Natural killer cell (primary cell): Measurements from ENCODE around the gene TTC22. TPM values are rescaled to one million over a fixed set of nuclear protein-coding genes. Genes with fewer than 3 reads are reported as not detected.

ENCODE experiments used
- ATAC-seq, 3 donors: fragments of 150-1000 bp in 2 of 3; fragments of 200-7000 bp in 1 of 3; cut with Tn5 transposase; 1 replicate in 1 of 3; 2 replicates in 2 of 3; pipeline ENCODE4 v1.10.0; 2021; ENCODE audit warnings: mild to moderate bottlenecking in 2 of 3, moderate library complexity in 2 of 3
- DNase-seq, 2 donors: peaks; one replicate each; pipeline versions ENCODE4 v3.0.0 to v3.0.0-alpha.2; 2013 to 2021; ENCODE audit warnings: mixed read lengths in 1 of 2
- H3K27ac ChIP-seq: one replicate; pipeline ENCODE4 v1.5.1; 2013; ENCODE audit warnings: mild to moderate bottlenecking, low read length
- H3K27me3 ChIP-seq: one replicate; pipeline ENCODE4 v1.6.1; 2013; ENCODE audit warnings: low read length; ENCODE audit not compliant: control insufficient read depth, insufficient read depth
- H3K36me3 ChIP-seq: one replicate; pipeline ENCODE4 v1.6.1; 2013; ENCODE audit warnings: low read length; ENCODE audit not compliant: control insufficient read depth, insufficient read depth
- H3K4me1 ChIP-seq: one replicate; pipeline ENCODE4 v1.6.1; 2013; ENCODE audit warnings: low read length; ENCODE audit not compliant: control insufficient read depth, insufficient read depth
- H3K4me3 ChIP-seq: one replicate; pipeline ENCODE4 v1.5.1; 2013; ENCODE audit warnings: low read length
- H3K9me3 ChIP-seq: one replicate; pipeline ENCODE4 v1.6.1; 2013; ENCODE audit warnings: low read length; ENCODE audit not compliant: control insufficient read depth, insufficient read depth
- H3K27ac Mint-ChIP-seq, 2 donors: one replicate each; pipeline ENCODE4 v1.8.0; 2022; ENCODE audit warnings: mild to moderate bottlenecking in 2 of 2, mixed read lengths in 2 of 2, moderate library complexity in 1 of 2
- H3K27me3 Mint-ChIP-seq, 2 donors: one replicate each; pipeline ENCODE4 v1.8.0; 2022; ENCODE audit warnings: low read depth in 2 of 2, mixed read lengths in 2 of 2
- H3K36me3 Mint-ChIP-seq: one replicate; pipeline ENCODE4 v1.8.0; 2022; ENCODE audit warnings: mixed read lengths
- H3K4me1 Mint-ChIP-seq, 2 donors: one replicate each; pipeline ENCODE4 v1.8.0; 2022; ENCODE audit warnings: mixed read lengths in 2 of 2
- H3K4me3 Mint-ChIP-seq: one replicate; pipeline ENCODE4 v1.8.0; 2022; ENCODE audit warnings: mild to moderate bottlenecking, moderate library complexity, mixed read lengths
- H3K9me3 Mint-ChIP-seq, 2 donors: one replicate each; pipeline ENCODE4 v1.8.0; 2022; ENCODE audit warnings: mixed read lengths in 2 of 2
- CTCF ChIP-seq: fragments of 200-600 bp; IDR thresholded peaks from one replicate; pipeline ENCODE4 v1.8.0; 2022; ENCODE audit warnings: antibody characterized with exemption
- WGBS: methylation state at CpG from one replicate; pipeline ENCODE4 v1.1.7; 2013; ENCODE audit warnings: missing lambda C conversion rate; ENCODE audit not compliant: insufficient coverage; 5-methylcytosine and 5-hydroxymethylcytosine counted together
- intact Hi-C: fragments of 100-400 bp; cut with micrococcal nuclease; formaldehyde crosslinking; loops from one replicate; pipeline ENCODE4 v1.14.2; 2022
- total RNA-seq, 4 donors: library from RNA; stranded (reverse); fragments of 120-200 nt in 1 of 4; gene quantifications; one replicate each; pipeline versions ENCODE4 v1.2.3 to v1.2.4, GENCODE V29; 2013 to 2022

Gene TTC22
- total RNA-seq, 3 donors from 2014 or later (not counting 1 experiment from before 2014, with no cell fraction given), result 17.8 to 30.8 (median 26.5) TPM

DNA sequence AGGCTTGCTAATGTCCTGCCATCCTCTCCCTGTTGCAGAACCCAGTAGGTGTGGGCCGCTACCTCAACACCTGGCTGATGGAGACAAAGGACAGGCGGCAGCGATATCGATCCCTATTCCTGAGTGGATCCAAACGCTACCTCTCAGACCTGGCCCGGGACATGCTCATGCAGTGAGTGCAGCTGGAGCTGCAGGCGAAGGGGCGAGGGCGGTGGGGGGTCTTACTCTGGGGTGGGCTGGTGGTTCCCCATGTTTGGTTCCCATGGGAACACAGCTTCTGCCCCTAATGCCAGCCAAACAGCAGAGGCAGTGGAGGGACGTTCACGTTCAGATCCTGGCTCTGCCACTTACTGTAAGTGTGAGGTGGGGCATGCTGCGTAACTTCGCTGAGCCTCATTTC is 15.8 kb upstream of the TTC22 start:
- Histone ChIP-seq H3K27ac (no peak overlapping the region), H3K36me3 (peaks cover 12% of the 10 kb centered on the region), H3K4me1 (peaks cover 19% of the 10 kb centered on the region), H3K9me3 (no peaks in the 10 kb centered on the region), H3K27me3 (no peaks in the 10 kb centered on the region), H3K4me3 (no peak overlapping the region)
- intact Hi-C loops, result no loop called here
- Mint-ChIP-seq H3K27me3 (no peaks in the 10 kb centered on the region), H3K4me3 (no peak overlapping the region), H3K9me3 (no peaks in the 10 kb centered on the region), H3K4me1 (peaks cover 19 to 41% of the 10 kb centered on the region in 2 donors), H3K27ac (no peak overlapping the region), H3K36me3 (peaks cover 21% of the 10 kb centered on the region)
- TF ChIP-seq CTCF, result no peak
- ATAC-seq (no peak), DNase-seq (no peak)
- 93% methylated on average over 13 of the region's 13 CpGs for WGBS

GRCh38 chr1:54816130-54816529 is 15.0 kb upstream of the TTC22 start:
- Mint-ChIP-seq H3K36me3 (peaks cover 17% of the 10 kb centered on the region), H3K4me1 (peaks cover 18 to 40% of the 10 kb centered on the region in 2 donors), H3K9me3 (no peaks in the 10 kb centered on the region), H3K4me3 (no peak overlapping the region), H3K27ac (peak overlapping the region in 1 of 2 donors; percentile 28), H3K27me3 (no peaks in the 10 kb centered on the region)
- DNase-seq (no peak), ATAC-seq (no peak)
- TF ChIP-seq CTCF, result no peak
- Histone ChIP-seq H3K9me3 (no peaks in the 10 kb centered on the region), H3K27ac (no peak overlapping the region), H3K4me1 (peaks cover 19% of the 10 kb centered on the region), H3K27me3 (no peaks in the 10 kb centered on the region), H3K4me3 (no peak overlapping the region), H3K36me3 (peaks cover 12% of the 10 kb centered on the region)
- 72% methylated on average over 6 of the region's 6 CpGs for WGBS
- intact Hi-C loops, result no loop called here

DNA sequence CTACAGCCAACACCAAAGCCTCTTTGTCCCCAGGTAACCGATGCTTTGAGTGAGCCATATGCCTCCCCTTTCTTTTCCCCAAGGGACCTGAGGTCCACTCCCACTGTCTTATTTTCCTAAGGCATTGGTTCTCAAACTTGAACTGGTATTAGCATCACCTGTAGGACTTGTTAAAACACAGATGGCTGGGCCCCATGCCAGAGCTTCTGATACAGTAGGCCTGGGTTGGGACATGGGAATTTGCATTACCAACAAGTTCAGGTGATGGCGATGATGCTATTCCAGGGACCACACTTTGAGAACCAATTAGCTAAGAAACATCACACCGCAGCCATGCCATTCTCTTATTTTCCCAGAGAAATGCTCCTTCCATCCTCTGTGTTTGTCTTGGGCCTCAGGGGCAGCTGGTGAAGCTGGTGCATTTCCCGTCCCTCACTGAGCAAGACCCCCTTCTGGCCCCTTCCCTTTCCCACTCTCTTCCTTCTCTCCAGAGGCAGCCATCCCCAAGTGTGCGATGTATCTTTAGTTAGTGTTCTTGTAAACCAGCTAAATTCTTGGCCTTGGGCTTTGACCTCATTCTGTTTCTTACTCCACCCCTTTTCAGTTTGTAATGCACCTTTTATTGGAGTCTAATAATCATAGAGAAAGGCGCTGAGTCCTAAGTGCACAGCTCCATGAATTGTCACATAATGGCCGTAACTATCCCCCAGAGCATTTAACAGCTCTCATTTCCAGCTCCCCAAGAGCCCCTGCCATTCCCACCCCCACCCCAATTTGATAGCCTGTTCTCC is 14.2 kb upstream of the TTC22 start:
- ATAC-seq, result no peak
- TF ChIP-seq CTCF, result no peak
- H3K4me3 Mint-ChIP-seq, result no peak overlapping the region
- peaks cover 13% of the 10 kb centered on the region for H3K36me3 Mint-ChIP-seq
- no peaks in the 10 kb centered on the region for H3K27me3 ChIP-seq
- 94% methylated on average over 7 of the region's 7 CpGs for WGBS
- H3K4me3 ChIP-seq, result no peak overlapping the region
- peaks cover 26% of the 10 kb centered on the region for H3K4me1 ChIP-seq
- H3K9me3 Mint-ChIP-seq, result no peaks in the 10 kb centered on the region
- peak overlapping the region in 1 of 2 donors; percentile 28 for H3K27ac Mint-ChIP-seq
- intact Hi-C loops, result no loop called here
- H3K36me3 ChIP-seq, result peaks cover 12% of the 10 kb centered on the region
- H3K27ac ChIP-seq, result no peak overlapping the region
- DNase-seq, result no peak
- H3K4me1 Mint-ChIP-seq, result peaks cover 23 to 42% of the 10 kb centered on the region in 2 donors
- no peaks in the 10 kb centered on the region for H3K27me3 Mint-ChIP-seq
- H3K9me3 ChIP-seq, result no peaks in the 10 kb centered on the region

GRCh38 chr1:54814571-54814970 is 13.4 kb upstream of the TTC22 start:
- peaks cover 33% of the 10 kb centered on the region for H3K4me1 ChIP-seq
- ATAC-seq, result no peak
- no peak overlapping the region for H3K27ac ChIP-seq
- H3K9me3 ChIP-seq, result no peaks in the 10 kb centered on the region
- no peak overlapping the region for H3K4me3 ChIP-seq
- no peak for DNase-seq
- intact Hi-C loops, result loop anchor here (5.0 kb wide), 1 partner anchor 317 kb away; no protein-coding TSS in a partner anchor
- no peaks in the 10 kb centered on the region for H3K27me3 Mint-ChIP-seq
- H3K4me1 Mint-ChIP-seq, result peaks cover 30 to 43% of the 10 kb centered on the region in 2 donors
- H3K27ac Mint-ChIP-seq, result no peak overlapping the region
- peaks cover 13% of the 10 kb centered on the region for H3K36me3 Mint-ChIP-seq
- peaks cover 12% of the 10 kb centered on the region for H3K36me3 ChIP-seq
- H3K9me3 Mint-ChIP-seq, result no peaks in the 10 kb centered on the region
- TF ChIP-seq CTCF, result no peak
- WGBS, result 97% methylated on average over 5 of the region's 5 CpGs
- no peak overlapping the region for H3K4me3 Mint-ChIP-seq
- H3K27me3 ChIP-seq, result no peaks in the 10 kb centered on the region
